ENCODE data around the gene SMAP2.
"Not testable (repeated sequence)": the region's sequence is repeated elsewhere in the genome, so short reads cannot be mapped to it uniquely, and the experiment has no call there.

SMAP2 gene

DNA sequence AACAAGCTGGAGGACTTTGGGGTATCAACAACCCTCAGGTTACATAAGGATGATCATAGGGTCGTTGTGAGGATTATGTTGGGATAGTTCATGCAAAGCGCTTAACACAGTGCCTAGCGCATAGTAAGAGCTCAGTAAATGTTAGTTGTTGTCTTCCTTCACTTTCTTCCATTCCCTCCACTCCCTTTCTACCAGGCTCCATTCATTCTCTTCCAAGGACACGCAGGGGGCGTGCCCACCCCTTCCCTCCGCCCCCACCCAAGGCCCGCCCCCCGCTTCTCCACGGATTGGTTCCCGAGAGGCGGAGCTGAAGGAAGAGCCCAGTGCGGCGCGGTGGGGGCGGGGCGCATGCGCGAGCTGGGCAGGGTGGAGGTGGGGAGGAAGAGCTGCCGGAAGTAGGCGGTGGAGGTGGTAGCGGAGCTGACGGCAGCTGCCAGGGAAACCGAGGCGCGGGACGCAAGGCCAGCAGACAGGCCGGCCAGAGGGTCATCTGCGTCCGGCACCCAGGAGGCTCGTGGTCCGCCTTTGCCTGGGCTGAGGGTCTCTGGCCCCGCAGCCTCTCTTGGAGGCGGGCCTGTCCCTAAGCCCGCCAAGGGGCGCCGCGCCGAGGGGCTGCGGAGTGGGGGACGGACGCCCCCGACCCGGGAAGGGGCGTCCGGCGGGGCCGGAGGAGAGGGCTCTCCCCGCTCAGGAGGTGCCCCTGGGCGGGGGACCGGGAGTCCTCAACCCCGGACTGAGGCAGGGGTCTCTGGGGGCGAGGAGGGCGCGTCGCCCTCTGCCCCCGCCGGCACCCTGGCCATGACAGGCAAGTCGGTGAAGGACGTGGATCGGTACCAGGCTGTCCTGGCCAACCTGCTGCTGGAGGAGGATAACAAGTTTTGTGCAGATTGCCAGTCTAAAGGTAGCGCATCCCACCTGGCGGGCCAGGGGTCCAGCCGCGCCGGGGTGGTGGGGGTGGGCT lies at the start of gene SMAP2:
SMAP2 (plus strand) TSS at position 405 of the 961 bp plus-strand sequence; CDS start at position 799, 394 bp downstream.
- peak; percentile 96 for DNase-seq

DNA sequence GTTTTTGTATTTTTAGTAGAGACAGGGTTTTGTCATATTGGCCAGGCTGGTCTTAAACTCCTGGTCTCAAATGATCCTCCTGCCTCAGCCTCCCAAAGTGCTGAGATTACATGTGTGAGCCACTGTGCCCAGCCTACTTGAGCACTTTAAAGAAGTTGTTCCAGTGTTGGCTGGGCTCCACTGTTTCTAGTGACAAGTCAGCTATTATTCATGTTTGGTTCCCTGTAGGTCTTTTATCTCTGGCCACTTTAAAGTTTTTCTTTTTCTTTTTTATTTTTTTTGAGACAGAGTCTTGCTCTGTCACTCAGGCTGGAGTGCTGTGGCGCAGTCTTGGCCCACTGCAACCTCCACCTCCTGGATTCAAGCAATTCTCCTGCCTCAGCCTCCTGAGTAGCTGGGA lies 42.1 kb upstream of the SMAP2 start:
- not testable (repeated sequence) for DNase-seq

DNA sequence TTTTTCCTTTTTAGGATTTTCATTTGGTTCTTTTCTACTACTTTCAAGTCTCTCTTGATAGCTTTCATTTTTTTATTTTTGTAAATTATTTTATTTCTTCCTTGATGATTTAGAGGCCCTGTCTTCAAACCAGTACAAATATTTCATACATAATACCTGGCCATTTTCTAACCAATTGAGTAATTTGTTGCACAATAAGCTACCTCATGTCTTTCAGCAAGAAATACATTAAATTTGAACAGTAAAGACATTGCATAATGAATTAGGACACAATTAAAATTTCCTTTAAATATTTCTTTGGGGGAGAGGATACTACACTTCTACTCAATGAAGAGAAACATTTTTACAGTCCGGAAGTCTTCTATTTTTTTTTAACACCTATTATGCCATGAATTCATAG lies 40.8 kb upstream of the SMAP2 start:
- DNase-seq = no peak

DNA sequence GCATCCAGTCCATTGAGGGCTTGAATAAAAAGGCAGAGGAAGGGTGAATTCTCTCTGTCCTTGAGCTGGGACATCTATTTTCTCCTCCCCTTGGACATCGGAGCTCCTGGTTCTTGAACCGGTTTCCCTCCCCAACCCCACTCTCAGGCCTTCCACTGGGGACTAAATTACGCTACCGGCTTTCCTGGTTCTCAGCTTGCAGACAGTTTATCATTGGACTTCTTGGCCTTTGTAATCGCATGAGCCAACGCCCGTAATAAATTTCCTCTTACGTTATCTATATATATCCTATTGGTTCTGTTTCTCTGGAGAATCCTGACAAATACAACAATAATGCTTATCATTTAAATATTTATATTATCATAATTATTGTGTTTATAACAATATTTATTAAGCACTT lies 36.1 kb upstream of the SMAP2 start:
- DNase-seq = no peak

DNA sequence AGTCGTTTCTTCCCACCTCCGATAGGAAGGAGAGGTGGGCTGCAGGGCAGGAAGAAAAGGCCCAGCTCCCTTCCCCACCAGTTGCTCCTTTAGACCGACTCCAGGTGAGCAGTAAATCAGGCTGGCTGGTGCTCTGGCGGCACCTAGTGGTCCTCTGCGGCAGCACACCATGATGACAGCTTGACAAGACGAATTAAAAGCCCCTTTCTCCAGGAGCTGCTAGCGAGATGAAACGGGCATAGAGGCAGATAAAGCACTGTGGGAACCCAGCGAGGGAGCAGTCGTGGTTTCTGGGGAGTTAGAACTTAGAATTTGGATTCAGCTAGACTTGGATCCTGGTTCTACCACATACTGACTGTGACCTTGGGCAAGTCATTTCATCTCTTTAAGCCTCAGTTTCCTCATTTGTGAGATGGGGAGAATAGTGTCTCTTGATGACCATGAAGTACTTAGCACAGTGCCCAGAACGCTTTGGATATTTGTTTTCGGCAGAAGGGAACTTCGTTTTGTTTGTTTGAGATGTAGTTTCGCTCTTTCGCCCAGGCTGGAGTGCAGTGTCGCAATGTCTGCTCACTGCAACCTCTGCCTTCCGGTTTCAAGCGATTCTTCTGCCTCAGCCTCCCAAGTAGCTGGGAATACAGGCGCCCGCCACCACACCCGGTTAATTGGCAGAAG lies 34.6 kb upstream of the SMAP2 start:
- DNase-seq = peak; percentile 89

DNA sequence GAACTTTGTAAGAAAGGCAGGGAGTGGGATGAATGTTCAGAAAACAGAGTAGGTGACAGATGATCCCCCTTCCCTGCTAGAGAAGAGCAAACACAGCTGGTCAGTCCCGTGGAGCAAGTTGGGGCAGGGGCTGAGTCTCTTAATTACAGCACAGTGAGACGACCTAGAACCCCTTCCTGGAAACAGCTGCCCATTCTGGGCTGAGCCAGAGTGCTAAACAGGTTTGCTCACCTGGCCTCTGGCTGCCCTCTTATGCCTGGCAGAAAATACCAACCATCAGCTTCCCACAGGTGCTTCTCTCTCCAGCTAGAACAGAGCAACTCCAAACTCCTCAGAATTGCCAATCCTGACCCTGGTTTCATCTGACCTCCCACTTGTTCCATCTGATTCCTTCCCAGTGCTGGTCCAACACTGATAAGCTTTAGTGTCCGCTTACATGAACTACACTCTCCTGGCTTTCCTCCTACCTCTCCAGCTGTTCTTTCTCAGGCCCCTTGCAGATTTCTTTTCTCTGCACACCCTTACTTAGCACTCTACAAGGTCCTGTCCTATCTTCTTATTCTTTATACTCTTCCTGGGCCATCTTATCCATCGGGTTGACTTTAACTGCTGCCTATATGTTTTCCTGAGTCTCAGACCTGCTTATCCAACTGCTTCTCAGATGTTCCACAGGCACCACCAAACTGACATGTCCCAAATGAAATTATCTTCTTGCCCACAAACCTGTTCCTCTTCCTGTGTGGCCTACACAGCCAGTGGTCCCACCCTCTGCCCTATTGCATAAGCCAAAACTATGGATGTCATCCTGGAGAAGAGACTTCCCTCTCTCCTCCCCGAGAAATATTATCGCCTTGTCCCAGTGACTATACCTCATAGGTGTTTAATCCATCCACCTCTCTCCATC lies 33.9 kb upstream of the SMAP2 start:
- no peak for DNase-seq

DNA sequence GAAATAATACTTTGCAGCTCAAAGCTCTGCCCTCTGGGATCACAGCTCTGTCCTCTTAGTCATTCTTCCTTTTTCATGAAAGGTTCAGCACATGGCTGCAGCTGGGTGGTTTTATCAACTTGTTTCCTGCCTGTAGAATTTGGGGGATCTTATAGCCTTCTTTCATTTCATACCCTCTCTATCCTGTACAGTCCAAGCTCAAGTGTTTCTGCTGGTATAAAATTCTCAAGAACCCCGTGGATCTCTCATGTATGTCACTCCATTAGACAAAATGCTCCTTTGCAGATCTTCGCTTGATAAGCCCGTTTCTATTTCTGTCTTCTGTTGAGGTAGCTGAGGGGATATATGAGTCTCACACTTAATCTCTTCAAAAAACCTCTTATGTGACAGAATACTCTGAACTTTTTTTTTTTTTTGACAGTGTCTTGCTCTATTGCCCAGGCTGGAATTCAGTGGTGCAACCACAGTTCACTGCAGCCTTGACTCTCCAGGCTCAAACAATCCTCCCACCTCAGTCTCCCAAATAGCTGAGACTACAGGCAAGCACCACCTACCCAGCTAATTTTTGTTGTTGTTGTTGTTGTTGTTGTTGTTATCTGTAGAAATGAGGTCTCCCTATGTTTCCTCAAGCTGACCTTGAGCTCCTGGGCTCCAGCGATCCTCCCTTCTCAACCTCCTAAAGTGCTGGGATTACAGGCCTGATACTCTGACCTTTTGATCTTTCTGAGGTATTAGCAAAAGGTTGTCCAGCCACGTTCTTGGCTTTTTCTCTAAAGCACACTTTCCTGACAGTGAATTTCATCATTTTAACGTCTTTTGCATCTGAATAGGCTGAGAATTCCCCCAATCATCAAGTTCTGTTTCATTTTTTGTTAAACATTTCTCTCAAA lies 31.8 kb upstream of the SMAP2 start:
- DNase-seq = no peak

DNA sequence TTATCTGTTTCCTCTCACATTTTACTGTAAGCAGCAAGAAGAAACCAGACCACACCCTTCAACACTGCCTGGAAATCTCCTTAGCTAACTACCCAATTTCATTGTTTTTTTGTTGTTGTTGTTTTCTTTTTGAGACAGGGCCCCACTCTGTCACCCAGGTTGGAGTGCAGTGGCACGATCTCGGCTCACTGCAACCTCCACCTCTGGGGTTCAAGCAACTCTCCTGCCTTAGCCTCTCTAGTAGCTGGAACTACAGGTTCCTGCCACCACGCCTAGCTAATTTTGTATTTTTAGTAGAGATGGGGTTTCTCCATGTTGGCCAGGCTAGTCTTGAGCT lies 31.2 kb upstream of the SMAP2 start:
- not testable (repeated sequence) for DNase-seq

DNA sequence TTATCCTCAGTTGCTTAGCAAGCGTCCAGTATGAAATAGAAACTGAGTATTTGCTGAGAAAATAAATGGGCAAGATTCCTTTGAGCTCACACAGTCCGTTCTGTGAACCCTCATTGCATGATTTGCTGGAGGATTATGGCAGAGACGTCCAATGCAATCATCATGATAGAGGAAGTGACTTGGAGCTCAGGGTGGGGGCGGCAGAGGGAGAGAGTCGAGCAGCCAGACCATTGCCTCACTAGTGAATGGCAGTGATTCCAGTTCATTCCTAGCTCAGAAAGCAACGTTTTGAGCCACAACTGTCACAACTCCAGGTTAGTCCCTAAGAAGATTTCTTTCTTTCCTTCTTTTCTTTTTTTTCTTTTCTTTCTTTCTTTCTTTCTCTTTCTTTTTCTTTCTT lies 28.9 kb upstream of the SMAP2 start:
- peak; percentile 68 for DNase-seq

DNA sequence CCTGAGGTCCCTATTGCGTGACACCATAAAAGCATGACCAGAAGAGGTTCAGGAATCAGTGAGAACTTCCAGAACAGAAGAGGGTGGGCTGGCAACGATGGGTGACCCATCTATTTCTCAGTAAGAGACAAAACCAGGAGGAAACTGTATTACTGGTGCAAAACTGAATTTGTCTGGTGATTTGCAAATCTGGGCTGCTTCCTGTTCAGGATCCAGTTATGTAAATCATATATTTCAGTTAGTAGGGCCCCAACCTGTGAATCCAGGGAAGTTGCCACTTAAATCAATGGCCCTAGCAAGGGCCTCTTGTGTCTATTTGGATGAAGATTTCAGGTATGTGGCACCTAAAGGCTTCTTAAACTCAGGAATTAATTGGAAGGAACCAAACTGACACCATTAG lies 23.1 kb upstream of the SMAP2 start:
- no peak for DNase-seq

DNA sequence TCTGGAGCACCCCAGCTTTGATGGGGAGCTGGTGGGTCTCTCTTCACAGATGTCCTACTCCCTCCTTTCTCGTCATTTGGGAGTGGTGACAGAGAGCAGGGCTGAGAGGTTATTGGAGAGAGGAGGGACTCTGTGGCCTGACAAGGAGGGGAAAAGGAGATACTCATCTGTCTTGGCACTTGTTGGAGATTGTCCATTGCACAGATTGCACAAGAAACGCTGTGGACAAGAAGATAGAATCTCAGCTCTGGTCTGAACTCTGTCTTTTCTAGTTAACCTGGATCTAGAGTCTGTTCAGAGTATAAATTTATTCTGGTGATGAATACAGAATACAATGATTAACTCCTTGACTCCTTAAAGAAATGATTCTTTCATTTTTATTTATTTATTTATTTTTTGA lies 22.4 kb upstream of the SMAP2 start:
- no peak for DNase-seq

DNA sequence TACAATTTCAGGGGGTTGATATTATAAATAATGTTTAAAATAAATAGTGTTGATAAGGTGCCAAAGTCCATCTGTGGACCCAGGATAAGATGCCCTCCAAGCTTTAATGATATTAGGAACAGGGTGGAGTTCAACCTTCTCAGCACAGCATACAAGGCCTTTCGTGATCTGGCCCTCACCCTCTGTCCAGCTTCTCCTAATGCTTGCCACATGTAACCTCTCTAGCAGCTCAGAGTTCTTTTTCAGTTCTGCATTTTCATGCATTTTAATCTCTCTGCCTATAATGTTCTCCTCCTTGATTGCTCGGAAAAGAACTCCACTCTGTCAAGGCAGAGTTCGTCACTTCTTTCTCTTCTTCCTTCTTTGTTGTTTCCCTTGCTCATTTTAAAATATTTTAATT lies 21.4 kb upstream of the SMAP2 start:
- DNase-seq = peak; percentile 16

DNA sequence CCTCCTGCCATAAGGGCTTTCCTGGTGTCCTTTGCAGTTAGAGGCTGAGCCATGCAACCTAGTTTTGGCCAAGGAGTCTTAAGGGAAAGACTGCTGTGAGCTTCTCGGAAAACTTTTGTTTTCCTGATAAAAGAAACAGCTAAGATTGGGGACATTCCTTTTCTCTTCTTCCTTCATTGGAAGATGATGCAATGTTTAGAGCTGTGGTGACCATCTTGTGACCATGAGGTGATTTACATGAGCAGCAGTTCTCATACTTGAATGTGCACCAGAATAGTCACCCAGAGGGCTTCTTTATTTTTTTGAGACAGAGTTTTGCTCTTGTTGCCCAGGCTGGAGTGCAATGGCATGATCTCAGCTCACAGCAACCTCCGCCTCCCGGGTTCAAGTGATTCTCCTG lies 20.4 kb upstream of the SMAP2 start:
- no peak for DNase-seq

DNA sequence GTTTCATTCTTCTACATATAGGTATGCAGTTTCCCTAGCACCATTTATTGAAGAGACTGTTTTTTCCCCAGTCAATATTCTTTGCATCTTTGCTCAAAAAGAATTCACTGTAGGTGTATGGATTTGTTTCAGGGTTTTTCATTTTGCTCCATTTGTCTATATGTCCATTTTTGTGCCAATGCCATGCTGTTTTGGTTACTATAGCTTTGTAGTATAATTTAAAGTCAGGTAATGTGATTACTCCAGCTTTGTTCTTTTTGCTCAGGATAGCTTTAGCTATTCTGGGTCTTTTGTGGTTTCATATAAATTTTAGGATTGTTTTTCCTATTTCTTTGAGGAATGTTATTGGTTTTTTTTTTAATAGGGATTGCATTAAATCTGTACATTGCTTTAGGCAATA lies 15.9 kb upstream of the SMAP2 start:
- no peak for DNase-seq

DNA sequence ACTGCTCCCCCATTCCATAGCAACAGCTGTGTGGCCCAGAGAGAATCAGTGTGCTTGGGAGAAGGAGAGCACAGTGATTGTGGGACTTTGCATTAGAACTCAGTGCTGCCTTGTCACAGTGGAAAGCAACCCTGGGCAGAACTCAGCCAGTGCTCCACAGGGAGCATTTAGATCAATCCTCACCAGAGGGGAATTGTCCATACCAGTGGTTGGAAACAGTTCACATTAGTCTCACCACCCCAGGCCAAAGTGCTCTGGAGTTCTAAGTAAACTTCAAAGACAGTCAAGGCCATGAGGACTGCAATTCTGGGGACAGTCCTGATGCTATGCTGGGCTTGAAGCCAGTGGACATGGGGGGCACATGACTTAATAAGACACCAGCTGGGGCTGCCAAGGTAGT lies 12.9 kb upstream of the SMAP2 start:
- no peak for DNase-seq

DNA sequence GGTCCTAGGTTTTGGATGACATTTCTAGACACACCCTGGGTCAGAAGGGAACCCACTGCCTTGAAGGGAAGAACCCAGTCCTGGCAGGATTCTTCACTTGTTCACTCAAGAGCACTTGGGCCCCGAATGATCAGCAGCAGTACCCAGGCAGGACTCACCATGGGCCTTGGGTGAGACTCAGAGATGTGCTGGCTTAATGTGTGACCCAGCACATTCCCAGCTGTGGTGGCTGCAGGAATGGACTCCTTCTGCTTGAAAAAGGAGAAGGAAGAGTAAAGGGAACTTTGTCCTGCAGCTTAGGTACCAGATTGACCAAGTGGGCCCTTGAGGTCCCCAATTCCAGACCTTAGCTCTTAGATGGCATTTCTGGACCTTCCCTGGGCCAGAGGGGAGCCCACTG lies 12.3 kb upstream of the SMAP2 start:
- no peak for DNase-seq

DNA sequence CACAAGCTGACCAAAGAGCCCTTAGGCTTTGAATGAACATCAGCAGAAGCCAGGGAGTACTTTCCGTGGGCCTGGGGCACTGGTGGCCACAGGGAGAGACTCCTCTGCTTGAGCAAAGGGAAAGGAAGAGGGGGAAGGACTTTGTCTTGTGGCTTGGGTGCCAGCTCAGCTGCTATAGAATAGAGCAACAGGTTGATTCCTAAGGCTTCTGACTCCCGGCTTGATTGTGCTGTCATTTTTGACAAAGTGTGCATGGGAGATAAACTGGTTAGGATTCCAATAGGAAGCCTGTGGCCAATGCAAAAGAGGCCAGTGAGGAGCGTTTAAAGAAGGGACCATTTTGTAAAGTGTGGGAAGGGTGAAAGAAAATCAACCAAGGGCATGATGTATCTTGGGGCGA lies 11.9 kb upstream of the SMAP2 start:
- no peak for DNase-seq

DNA sequence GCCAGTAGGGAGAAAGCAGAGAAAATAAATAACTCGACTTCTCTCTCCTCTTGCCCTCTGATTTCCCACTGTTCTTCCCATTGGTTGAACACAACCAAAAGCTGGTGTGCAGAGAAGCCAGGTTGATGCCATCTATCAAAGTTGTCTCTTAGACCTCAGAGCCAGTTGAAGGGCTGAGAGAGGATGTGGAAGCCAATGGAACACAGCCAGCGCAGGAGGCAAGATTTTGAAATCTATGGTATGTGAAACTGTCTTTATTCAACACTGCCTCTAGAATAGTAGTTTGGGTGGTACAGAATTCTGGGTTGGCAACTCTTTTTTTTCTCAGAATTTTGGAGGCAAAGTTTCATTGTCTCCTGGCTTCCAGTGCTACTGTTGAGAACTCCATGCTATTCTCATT lies 11.3 kb upstream of the SMAP2 start:
- no peak for DNase-seq

DNA sequence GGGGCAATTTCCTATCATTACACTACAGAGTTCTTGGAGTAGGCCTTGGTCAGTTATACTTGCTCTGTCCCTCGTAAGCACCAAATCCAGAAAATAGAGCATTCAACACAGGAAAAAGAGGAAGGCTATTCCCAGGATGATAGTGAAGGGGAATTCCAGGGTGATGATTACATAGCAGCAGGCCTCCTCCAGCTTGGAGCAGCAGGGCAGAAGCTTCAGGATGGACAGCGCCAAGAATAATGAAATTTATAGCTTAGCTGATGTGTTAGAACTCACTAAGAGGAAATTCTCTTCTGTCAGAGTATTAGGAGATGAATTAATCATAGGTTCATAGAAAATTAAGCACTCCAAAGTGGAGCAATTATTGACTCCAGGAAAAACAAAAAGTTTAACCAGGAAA lies 10.8 kb upstream of the SMAP2 start:
- no peak for DNase-seq

DNA sequence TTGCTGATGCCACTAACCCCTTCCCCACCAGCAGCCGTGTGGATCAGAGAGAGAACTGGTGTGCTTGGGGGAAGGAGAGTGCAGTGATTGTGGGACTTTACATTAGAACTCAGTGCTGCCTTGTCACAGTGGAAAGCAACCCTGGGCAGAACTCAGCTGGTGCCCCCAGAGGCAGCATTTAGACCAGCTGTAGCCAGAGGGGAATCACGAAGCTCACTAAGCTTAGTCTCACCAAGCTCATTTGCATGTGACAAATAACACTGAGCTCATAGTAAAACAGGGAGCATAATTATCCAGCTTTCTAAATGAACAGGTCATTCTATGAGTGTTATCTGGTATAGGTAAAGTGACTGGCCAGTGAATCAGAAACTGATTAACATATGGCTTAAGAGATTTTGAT lies 9.8 kb upstream of the SMAP2 start:
- peak; percentile 41 for DNase-seq

DNA sequence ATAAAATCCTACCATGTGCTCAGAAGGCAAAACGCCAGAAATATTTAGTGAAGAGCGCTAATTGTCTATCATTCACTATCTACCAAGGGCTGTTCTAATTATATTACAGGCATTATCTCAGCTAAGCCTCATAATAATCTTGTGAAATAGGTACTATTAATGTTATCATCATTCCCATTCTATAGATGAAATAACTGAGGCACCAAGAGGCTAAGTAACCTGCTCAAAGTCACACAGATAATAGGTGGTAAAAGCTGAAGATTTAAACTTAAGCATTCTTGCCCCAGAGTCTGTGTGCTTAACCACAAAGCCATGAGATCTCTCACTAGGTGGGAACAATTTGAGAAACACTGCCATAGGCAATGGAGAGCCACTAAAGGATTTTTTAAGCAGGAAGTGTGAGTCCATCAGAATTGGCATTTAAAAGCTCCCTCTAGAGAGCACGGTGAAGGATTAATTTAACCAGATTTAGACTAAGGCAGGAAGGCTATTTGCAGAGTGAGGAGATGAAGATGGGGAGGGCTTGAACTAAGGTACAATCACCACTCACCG lies 1.7 kb upstream of the SMAP2 start:
- DNase-seq = no peak

Data from CD4-positive, alpha-beta T cell treated with Interferon gamma for 1 hour (primary cell).